Lower leg skin (tissue), 4 donors: ENCODE results near the gene ZFYVE19. TPM values are rescaled to one million over a fixed set of nuclear protein-coding genes. Genes with fewer than 3 reads are reported as not detected.

Experiments used
- DNase-seq, 2 donors: peaks; one replicate each; pipeline ENCODE4 v3.0.0-alpha.2; 2019; ENCODE audit warnings: low spot score in 2 of 2
- H3K4me3 ChIP-seq: fragments of 200-600 bp; sonication (generic); 2 replicates; pipeline ENCODE4 v1.5.1; 2017; ENCODE audit warnings: mild to moderate bottlenecking, low read depth; ENCODE audit not compliant: poor library complexity, severe bottlenecking
- POLR2A ChIP-seq, 2 donors: fragments of 450-650 bp; IDR thresholded peaks; one replicate each; pipeline ENCODE4 v1.6.1; 2016 to 2017; ENCODE audit warnings: antibody characterized with exemption in 2 of 2, mild to moderate bottlenecking in 1 of 2, moderate library complexity in 1 of 2
- WGBS, 2 donors: methylation state at CpG; one replicate each; pipeline ENCODE4 v1.1.5; 2018; 5-methylcytosine and 5-hydroxymethylcytosine counted together
- intact Hi-C: fragments of 100-400 bp; cut with DNase I; formaldehyde crosslinking; loops from one replicate; pipeline ENCODE4 v1.15.0; 2023; ENCODE audit warnings: low total_unique reads
- total RNA-seq, 4 donors: library from RNA; depleted of rRNA; stranded (reverse); fragments of >200 nt; gene quantifications; one replicate each; pipeline ENCODE4 v1.1.0, GENCODE V29; 2016
- TF ChIP-seq, protein P1 (sequence below), 3 donors: fragments of 450-650 bp; IDR thresholded peaks; one replicate each; pipeline ENCODE4 v1.5.1; 2016; ENCODE audit warnings: antibody characterized with exemption in 3 of 3, mild to moderate bottlenecking in 3 of 3, moderate library complexity in 2 of 3

ZFYVE19 gene
- total RNA-seq, 4 donors from 2014 or later, result 30.9 to 65.7 (median 35.4) TPM

DNA sequence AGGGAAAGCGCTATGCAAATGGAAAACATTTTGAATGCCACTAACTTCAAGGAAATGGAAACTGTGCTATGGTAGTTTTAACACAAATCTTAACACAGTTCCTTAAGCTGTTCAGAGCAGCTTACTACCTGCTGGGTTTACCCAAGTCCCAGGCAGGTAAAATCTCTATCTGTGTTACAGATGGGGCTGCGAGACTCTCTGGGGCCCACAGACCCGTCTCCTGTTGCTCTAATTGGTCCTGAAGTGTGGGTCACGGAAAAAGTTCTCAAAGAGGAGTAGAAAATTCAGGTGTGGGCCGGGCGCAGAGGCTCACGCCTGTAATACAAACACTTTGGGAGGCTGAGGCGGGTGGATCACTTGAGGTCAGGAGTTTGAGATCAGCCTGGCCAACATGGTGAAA is 16.9 kb upstream of the ZFYVE19 start:
- TF ChIP-seq POLR2A (IDR thresholded peaks at IDR 0.05), result no peak
- TF ChIP-seq, protein P1, sequence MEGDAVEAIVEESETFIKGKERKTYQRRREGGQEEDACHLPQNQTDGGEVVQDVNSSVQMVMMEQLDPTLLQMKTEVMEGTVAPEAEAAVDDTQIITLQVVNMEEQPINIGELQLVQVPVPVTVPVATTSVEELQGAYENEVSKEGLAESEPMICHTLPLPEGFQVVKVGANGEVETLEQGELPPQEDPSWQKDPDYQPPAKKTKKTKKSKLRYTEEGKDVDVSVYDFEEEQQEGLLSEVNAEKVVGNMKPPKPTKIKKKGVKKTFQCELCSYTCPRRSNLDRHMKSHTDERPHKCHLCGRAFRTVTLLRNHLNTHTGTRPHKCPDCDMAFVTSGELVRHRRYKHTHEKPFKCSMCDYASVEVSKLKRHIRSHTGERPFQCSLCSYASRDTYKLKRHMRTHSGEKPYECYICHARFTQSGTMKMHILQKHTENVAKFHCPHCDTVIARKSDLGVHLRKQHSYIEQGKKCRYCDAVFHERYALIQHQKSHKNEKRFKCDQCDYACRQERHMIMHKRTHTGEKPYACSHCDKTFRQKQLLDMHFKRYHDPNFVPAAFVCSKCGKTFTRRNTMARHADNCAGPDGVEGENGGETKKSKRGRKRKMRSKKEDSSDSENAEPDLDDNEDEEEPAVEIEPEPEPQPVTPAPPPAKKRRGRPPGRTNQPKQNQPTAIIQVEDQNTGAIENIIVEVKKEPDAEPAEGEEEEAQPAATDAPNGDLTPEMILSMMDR (IDR thresholded peaks at IDR 0.05), result no peak
- intact Hi-C loops, result no loop called here
- H3K4me3 ChIP-seq, result no peak overlapping the region
- no peak for DNase-seq
- 89 to 95% methylated on average over 8 of the region's 8 CpGs for WGBS, 2 donors

DNA sequence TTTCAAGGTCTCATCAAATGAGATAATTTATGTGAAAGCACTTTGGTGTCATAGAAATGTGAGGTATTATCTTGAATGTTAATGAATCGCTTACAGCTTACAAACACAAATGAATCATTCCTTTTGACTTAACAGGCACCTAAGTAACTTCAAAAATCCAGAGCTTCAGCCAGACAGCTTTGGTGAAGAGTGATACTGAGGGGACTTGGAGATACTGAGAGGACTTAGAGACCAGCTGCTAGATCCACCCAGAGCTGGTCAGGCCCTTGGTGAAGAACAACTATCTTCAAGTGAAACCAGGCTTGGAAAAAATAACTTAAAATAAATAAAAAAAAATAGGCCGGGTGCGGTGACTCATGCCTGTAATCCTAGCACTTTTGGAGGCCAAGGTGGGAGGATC is 16.2 kb upstream of the ZFYVE19 start:
- no peak overlapping the region for H3K4me3 ChIP-seq
- intact Hi-C loops, result no loop called here
- DNase-seq, result no peak
- 68 to 83% methylated on average over 3 of the region's 3 CpGs for WGBS, 2 donors
- no peak for TF ChIP-seq POLR2A (IDR thresholded peaks at IDR 0.05)
- TF ChIP-seq, protein P1 (IDR thresholded peaks at IDR 0.05), result no peak

DNA sequence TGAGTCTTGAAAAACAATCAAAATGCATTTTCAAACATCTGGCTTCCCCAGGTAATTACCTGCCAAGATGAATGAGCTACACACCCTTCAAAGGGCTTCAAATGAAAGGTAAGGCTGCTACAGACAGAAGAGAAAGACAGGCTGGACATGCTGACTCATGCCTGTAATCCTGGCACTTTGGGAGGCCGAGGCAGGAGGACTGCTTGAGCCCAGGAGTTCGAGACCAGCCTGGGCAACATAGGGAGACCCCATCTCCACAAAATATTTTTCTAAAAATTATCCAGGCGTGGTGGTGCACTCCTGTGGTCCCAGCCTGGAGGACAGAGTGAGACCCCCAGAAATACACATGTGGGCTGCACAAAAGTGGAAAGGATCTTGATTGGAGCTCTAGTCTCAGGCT is 14.5 kb upstream of the ZFYVE19 start:
- no peak for DNase-seq
- WGBS, 2 donors, result 83 to 92% methylated on average over 3 of the region's 3 CpGs
- no peak for TF ChIP-seq POLR2A (IDR thresholded peaks at IDR 0.05)
- TF ChIP-seq, protein P1 (IDR thresholded peaks at IDR 0.05), result no peak
- no peak overlapping the region for H3K4me3 ChIP-seq
- intact Hi-C loops, result no loop called here

DNA sequence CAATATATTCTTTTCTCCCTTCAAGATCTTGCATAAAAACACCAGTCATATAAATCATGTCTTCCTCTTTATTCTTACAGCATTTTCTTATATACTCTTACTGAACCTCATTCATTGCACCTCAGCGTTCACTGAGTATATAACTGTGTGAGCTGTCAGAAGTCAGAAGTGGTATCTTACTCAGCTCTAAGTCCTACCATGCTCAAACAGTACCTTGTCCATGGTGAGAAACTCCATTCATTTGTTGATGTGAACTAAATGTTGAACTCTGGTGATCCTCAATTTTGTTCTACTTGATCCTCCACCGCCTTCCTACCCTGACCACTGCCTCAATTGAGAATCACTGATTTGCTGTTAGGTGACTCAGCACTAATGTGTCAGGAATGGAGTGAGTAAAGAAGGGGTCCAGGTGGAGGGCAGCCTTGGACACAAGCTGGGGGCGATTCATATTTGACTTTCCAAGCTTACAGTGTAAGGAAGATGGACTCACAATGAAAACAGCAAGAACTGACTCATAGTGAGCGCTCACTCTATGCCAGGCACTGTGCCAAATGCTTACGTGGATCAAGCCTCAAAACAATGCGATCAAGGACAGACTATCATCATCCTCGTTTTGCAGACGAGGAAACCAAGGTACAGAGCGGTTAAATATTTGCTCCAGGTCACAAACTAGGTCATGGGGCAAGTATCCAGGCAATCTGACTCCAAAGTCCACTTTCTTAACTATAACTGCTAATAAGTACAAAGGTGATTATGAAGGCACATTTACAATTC is 13.5 kb upstream of the ZFYVE19 start:
- DNase-seq, result no peak
- intact Hi-C loops, result no loop called here
- 53 to 67% methylated on average over 9 of the region's 9 CpGs for WGBS, 2 donors
- no peak for TF ChIP-seq POLR2A (IDR thresholded peaks at IDR 0.05)
- TF ChIP-seq, protein P1 (IDR thresholded peaks at IDR 0.05), result no peak
- no peak overlapping the region for H3K4me3 ChIP-seq

DNA sequence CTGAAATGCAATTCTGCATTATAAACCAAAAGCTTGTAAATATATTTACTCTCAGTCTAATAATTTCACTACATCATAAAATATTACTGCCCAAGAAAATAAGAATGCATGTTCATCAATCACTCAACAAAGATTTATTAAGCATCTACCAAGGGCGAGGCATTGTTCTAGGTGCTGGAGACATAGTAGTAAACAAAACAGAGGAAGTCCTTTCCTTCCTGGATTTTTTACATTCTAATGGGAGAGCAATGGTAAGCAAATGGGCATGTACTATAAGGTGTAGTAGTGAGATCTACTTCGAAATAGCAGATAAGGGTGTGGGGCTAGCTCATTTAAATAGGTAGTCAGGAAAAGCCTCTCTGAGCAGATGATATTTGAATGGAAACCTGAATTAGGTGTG is 10.8 kb upstream of the ZFYVE19 start:
- intact Hi-C loops, result no loop called here
- TF ChIP-seq, protein P1 (IDR thresholded peaks at IDR 0.05), result no peak
- TF ChIP-seq POLR2A (IDR thresholded peaks at IDR 0.05), result no peak
- 60 to 72% methylated on average over 2 of the region's 2 CpGs for WGBS, 2 donors
- no peak overlapping the region for H3K4me3 ChIP-seq
- no peak for DNase-seq

DNA sequence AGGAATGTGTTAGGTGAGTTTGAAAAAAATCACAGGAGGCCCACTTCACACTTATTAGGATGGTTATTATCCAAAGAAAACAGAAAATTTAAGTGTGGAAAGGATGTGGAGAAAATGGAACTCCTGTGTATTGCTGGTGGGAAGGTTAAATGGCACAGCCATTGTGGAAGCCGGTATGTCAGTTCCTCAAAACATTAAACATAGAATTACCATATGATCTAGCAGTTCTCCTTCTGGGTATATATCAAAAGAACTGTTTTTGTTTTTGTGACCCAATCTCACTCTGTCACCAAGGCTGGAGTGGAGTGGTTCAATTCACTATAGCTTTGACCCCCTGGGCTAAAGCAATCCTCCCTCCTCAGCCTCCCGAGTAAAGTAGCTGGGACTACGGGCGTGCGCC is 10.4 kb upstream of the ZFYVE19 start:
- no peak for DNase-seq
- TF ChIP-seq, protein P1 (IDR thresholded peaks at IDR 0.05), result no peak
- TF ChIP-seq POLR2A (IDR thresholded peaks at IDR 0.05), result no peak
- intact Hi-C loops, result no loop called here
- WGBS, 2 donors, result 88 to 95% methylated on average over 5 of the region's 5 CpGs
- H3K4me3 ChIP-seq, result no peak overlapping the region
